ENCODE measurements around the gene STKLD1.
A peak's percentile ranks its signal among the peaks of the same experiment; 100 is the strongest.
"Not testable (repeated sequence)": the region's sequence is repeated elsewhere in the genome, so short reads cannot be mapped to it uniquely, and the experiment has no call there.

The STKLD1 gene

DNA sequence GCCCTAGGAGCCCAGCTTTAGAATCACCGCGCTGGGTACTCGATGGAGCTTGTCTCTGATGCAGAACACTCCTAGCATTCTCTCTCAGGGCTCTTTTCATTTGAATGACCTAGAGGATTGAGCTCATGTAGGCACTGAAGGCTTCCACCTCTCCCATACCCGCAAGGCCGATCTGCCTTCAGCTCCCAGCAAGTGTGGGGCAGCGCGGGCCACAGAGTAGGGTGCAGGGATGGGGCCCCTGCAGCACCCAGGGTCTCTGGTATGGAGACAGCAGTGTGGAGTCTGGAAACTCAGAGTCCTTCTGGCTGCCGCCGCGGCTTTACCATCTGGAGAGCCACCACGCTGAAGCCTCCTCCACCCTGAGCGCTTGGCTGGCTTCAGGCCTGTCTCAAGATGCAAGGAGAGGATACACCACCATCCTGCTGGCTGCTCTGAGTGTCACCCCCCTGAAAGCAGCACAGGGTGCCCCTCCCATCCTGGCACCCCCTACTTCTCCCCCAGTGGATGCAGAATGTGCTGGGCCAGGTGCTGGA is 12.9 kb downstream of the STKLD1 start:
- no peak for DNase-seq

GRCh38 chr9:133389562-133389961 is 13.4 kb downstream of the STKLD1 start:
- no peak for DNase-seq

GRCh38 chr9:133390713-133391112 is 14.5 kb downstream of the STKLD1 start:
- DNase-seq = no peak

DNA sequence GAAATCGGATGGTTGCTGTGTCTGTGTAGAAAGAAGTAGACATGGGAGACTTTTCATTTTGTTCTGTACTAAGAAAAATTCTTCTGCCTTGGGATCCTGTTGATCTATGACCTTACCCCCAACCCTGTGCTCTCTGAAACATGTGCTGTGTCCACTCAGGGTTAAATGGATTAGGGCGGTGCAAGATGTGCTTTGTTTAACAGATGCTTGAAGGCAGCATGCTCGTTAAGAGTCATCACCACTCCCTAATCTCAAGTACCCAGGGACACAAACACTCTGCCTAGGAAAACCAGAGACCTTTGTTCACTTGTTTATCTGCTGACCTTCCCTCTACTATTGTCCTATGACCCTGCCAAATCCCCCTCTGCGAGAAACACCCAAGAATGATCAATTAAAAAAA is 15.3 kb downstream of the STKLD1 start:
- not testable (repeated sequence) for DNase-seq

GRCh38 chr9:133392308-133392707 is 16.1 kb downstream of the STKLD1 start:
- DNase-seq = not testable (repeated sequence)

DNA sequence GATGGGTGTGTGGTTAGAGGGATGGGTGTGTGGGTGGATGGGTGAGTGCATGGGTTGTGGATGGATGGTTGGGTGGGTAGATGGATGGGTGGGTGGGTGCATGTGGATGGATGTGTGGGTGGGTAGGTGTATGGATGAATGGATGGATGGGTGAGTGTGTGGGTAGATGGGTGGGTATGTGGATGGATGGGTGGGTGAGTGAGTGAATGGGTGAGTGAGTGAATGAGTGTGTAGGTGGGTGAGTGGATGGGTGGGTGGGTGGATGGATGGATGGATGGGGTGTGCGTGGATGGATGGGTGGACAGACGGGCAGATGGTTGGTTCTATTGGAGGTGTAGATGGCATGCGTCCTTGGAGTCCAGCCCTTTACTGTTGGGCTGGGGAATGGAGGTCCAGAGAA is 17.2 kb downstream of the STKLD1 start:
- no peak for DNase-seq

DNA sequence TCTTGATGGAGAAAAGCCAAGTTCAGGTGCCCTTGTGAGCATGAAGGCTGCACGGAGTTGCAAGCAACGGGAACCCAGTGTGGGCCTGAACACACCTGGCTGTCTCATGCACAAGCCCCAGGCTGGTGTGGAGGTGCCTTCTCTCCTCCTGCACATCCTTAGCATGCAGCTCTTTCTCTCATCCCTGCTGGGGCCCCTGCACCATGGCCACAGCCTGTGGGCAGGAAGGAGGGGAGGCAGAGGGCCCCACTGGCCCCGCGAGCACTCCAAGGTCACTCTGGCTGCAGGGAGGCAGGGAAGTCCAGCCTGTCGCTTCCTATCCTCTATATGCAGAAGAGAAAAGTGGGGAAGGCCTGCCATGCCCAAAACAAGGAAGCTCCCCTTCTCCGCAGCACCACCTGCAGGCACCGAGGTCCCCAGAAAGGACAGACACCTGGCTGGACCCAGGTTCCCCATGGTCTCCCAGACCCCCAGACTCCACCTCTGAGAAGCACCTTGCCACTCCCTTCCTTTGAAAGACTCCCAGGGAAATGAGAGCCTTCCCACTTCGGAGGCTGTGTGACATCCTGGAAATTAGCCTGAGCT is 18.6 kb downstream of the STKLD1 start:
- no peak for DNase-seq

DNA sequence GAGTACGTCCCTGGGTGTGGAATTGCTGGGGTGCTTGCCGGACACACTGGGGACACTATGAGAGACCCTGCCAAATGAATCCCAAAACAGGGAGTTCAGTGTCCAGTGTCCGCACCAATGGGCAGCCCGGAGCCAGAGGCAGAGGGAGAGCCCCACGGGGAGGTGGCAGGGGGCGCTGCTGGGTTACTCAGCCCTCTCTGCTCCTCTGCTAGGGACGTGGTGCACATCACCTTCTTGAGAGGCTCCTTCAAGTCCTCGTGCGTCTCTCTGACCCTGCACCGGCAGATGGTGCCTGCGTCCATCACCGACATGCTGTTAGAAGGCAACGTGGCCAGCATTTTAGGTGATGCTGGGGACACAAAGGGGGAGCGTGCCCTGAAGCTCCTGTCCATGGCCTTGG is 20.8 kb downstream of the STKLD1 start:
- DNase-seq = no peak

GRCh38 chr9:133397370-133397769 is 21.2 kb downstream of the STKLD1 start:
- no peak for DNase-seq

DNA sequence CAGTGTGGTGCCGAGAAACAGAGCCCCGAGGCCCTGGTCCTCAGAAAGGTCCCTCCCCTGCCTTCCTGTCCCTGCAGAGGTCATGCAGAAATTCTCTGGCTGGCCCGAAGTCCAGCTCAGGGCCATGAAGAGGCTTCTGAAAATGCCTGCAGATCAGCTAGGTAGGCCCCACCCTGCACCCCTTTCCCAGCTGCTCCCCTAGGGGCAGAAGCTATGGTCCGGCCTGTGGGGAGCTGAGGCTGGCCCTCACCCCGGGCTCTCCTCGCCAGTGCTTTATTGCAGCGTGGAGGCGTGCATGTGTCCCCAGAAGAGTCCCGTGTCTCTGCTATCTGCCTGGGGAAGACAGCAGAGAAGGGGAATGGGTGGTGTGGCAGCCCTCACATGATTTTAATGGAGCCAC is 21.7 kb downstream of the STKLD1 start:
- DNase-seq = no peak

GRCh38 chr9:133400292-133400691 is 24.1 kb downstream of the STKLD1 start:
- no peak for DNase-seq

- no peak for DNase-seq
Measured at GRCh38 chr9:133401588-133401987, 25.4 kb downstream of the STKLD1 start.

- no peak for DNase-seq
Measured at GRCh38 chr9:133402689-133403088, 26.5 kb downstream of the STKLD1 start.

GRCh38 chr9:133403766-133404453 is 27.7 kb downstream of the STKLD1 start:
- peak; percentile 62 to 64 for DNase-seq

GRCh38 chr9:133404454-133405002 is 28.4 kb downstream of the STKLD1 start:
- no peak for DNase-seq

GRCh38 chr9:133405508-133406438 is 29.6 kb downstream of the STKLD1 start:
- no peak for DNase-seq

DNA sequence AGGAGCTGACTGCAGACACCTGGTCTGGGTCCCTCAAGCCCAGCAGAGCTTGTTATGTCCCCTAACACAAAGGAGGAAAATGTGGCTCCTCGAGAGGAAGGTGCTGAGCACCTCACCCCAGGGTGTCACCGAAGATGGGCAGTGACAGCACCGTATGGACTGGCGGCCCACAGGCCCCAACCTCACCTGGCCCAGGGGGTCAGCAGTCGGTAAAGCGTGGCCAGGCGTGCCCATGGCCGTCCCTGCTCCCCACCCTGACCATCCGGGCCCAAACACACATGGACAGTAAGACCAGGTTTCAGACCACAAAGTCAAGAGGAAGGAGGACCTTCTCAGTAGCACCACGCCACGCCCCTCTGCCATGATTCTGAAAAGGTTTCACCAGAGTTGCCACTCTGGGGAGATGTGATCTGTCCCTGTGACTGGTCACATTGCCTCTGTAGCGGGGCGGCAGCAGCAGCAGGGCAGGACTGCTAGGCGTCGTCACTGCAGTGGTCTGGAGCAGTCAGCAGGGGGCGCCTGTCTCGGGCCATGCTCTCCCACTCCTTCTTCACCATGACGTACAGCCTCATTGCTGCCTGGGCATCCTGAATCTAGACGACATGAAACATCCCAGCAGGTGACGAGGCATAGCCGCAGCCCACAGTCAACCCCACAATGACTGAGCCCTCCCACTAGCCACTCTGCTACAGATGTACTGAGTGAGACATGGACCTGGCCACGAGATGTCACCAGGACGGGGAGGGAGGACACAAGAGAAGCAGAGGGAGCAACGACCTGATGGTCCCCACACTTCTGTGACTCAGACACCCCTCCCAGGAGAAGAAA is 30.5 kb downstream of the STKLD1 start:
- DNase-seq = peak; percentile 80 to 82

DNA sequence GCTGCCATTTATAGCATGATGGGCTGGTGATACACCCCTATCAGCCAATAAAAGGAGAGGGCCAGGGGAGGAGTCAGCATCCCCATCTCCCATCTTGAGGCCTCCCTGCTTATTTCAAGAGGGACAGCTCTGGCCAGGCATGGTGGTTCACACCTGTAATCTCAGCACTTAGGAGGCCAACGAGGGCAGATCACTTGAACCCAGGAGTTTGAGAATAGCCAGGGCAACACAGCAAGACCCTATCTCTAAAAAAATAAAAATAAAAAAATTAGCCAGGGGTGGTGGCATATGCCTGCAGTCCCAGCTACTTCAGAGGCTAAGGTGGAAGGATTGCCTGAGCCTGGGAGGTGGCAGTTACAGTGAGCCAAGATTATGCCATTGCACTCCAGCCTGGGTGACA is 31.9 kb downstream of the STKLD1 start:
- DNase-seq = no peak

DNA sequence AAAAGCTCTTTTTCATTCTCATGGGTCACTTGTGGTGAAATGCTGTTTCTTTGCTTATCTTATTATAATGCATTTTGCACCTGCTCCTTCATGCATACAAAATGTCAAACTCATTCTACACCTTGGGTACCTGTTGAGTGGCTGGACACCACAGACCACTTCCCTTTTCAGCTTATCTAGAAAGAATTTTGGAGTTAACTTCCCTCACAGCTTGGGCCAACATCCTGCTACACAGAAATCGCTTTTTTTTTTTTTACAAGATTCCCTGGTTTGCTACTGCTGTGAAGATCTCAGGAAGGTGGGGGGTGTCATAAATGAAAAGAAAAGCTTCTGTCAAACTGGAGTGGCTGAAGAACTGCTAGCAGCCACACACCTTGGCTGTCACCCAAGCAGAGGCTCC is 39.0 kb downstream of the STKLD1 start:
- no peak for DNase-seq

GRCh38 chr9:133417541-133418461 is 41.6 kb downstream of the STKLD1 start, which contains the start of gene REXO4:
TSS of gene REXO4 (minus strand) at chr9:133418010. CDS start at chr9:133417844, 166 bp downstream.
- DNase-seq = peak; percentile 75 to 76

- no peak for DNase-seq
Measured at GRCh38 chr9:133419005-133419404, 42.8 kb downstream of the STKLD1 start.

Measured in activated CD4-positive, alpha-beta T cell treated with anti-CD3 and anti-CD28 coated beads, Interleukin-2, amount 50 U/mL, for 4 hours (primary cell).